Fibroblast of lung (primary cell): ENCODE results near the gene ZNG1C.
"Not testable (repeated sequence)": the region's sequence is repeated elsewhere in the genome, so short reads cannot be mapped to it uniquely, and the experiment has no call there.

Experiments used
- EZH2 ChIP-seq: IDR thresholded peaks from 2 replicates; pipeline ENCODE4 v1.5.1; 2012; ENCODE audit warnings: low read length, control low read depth, mild to moderate bottlenecking; ENCODE audit errors: missing control alignments
- TF ChIP-seq, protein P1 (sequence below), 2 donors: IDR thresholded peaks in 1 of 2; conservative IDR thresholded peaks in 1 of 2; 1 replicate in 1 of 2; 2 replicates in 1 of 2; pipeline ENCODE4 v1.5.1; 2011 to 2012; ENCODE audit warnings: low read length in 2 of 2, control low read depth in 1 of 2, inconsistent platforms in 1 of 2, low read depth in 1 of 2, mild to moderate bottlenecking in 1 of 2

DNA sequence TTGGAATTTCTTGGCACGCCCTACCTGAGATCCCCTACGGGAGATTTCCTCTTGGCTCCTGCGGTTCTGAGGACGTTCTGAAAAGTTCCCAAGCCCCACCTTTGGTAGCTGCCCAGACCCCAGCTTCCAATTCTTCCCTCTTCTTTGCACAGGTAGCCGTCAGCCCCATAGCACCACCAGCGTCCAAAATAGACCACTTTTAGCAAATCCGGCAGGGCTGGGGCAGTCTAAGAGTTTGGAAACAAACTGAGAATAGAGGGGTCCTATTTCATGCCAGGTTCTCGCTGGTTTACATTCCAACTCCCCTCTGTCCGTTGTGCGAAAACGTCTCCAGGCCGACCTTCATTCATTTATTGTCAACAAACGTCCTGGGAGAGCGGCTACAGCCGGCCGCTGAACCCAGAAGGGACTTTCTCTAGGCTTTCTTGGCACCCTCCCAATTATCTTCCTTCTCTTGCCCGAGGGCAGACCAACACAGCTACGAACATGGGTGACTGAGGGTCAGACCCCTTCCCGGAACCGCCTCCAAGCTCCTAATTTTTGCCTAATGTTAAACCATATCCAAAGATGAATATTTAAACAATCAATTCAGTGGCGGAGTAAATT lies 64.0 kb downstream of the ZNG1C start:
- TF ChIP-seq, protein P1, sequence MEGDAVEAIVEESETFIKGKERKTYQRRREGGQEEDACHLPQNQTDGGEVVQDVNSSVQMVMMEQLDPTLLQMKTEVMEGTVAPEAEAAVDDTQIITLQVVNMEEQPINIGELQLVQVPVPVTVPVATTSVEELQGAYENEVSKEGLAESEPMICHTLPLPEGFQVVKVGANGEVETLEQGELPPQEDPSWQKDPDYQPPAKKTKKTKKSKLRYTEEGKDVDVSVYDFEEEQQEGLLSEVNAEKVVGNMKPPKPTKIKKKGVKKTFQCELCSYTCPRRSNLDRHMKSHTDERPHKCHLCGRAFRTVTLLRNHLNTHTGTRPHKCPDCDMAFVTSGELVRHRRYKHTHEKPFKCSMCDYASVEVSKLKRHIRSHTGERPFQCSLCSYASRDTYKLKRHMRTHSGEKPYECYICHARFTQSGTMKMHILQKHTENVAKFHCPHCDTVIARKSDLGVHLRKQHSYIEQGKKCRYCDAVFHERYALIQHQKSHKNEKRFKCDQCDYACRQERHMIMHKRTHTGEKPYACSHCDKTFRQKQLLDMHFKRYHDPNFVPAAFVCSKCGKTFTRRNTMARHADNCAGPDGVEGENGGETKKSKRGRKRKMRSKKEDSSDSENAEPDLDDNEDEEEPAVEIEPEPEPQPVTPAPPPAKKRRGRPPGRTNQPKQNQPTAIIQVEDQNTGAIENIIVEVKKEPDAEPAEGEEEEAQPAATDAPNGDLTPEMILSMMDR (conservative IDR thresholded peaks at IDR 0.05 in 1 of 2, IDR thresholded peaks at IDR 0.05 in 1 of 2; ENCODE audit: low read depth in 1 of 2, low read length in 2 of 2), result not testable (repeated sequence)
- TF ChIP-seq EZH2, result not testable (repeated sequence)
